GM12864 (cell line): ENCODE data around the gene ACTR8.

Source experiments
- DNase-seq: peaks from one replicate; pipeline ENCODE4 v3.0.0-alpha.2; 2011; ENCODE audit warnings: low read depth
- H3K4me3 ChIP-seq: 2 replicates; pipeline ENCODE4 v1.5.1; 2011; ENCODE audit warnings: mild to moderate bottlenecking, low read depth, low read length, control low read depth
- CTCF ChIP-seq: IDR thresholded peaks from 2 replicates; pipeline ENCODE4 v1.5.1; 2011; ENCODE audit warnings: low read depth, mild to moderate bottlenecking, moderate library complexity, low read length, control low read depth, inconsistent platforms; ENCODE audit errors: missing control alignments

The ACTR8 gene

GRCh38 chr3:53888232-53888631 is 6.3 kb upstream of the ACTR8 start:
- no peak for TF ChIP-seq CTCF
- H3K4me3 ChIP-seq = no peak overlapping the region
- DNase-seq = no peak

GRCh38 chr3:53887446-53887845 is 5.5 kb upstream of the ACTR8 start:
- no peak for TF ChIP-seq CTCF
- no peak for DNase-seq
- no peak overlapping the region for H3K4me3 ChIP-seq

- H3K4me3 ChIP-seq = no peak overlapping the region
- no peak for TF ChIP-seq CTCF
- DNase-seq = no peak
These were observed 3.3 kb upstream of the ACTR8 start for GRCh38 chr3:53885239-53885638.

GRCh38 chr3:53884623-53885022 is 2.7 kb upstream of the ACTR8 start:
- DNase-seq = no peak
- no peak overlapping the region for H3K4me3 ChIP-seq
- no peak for TF ChIP-seq CTCF

GRCh38 chr3:53883008-53883407 is 1.1 kb upstream of the ACTR8 start:
- no peak for TF ChIP-seq CTCF
- no peak overlapping the region for H3K4me3 ChIP-seq
- no peak for DNase-seq

GRCh38 chr3:53880396-53881345 is 1.3 kb downstream of the ACTR8 start:
- H3K4me3 ChIP-seq = peak overlapping the region; percentile 88
- TF ChIP-seq CTCF = no peak
- DNase-seq = no peak

GRCh38 chr3:53865732-53866499 is 16.0 kb downstream of the ACTR8 start:
- no peak for TF ChIP-seq CTCF
- H3K4me3 ChIP-seq = no peak overlapping the region
- no peak for DNase-seq
